Sciatic nerve (tissue), 1 donor: Measurements from ENCODE around the gene ARMC2. TPM values are rescaled to one million over a fixed set of nuclear protein-coding genes. Genes with fewer than 3 reads are reported as not detected.

Experiments
- total RNA-seq: library from RNA; stranded (reverse); fragmentation: NEBNext Ultra II Directional; extraction: Animal tissue kit (Norgen Biotek cat#: 25700); gene quantifications from one replicate; pipeline ENCODE4 v1.2.1, GENCODE V29; 2021
- donor health status: DM: no; HTN: no; CAD: no.

Gene ARMC2
- total RNA-seq, 1 donor from 2014 or later: 17.2 TPM

Other genes with a start within 250 kb of the ARMC2 start
- gene SESN1, start 246.4 kb downstream of the ARMC2 start, total RNA-seq: 38.1 TPM
- 20.8 TPM for gene CEP57L1, start 247.1 kb downstream of the ARMC2 start, total RNA-seq